HCT116 (cell line): ENCODE results near the gene AKAP3. TPM values are rescaled to one million over a fixed set of nuclear protein-coding genes. Genes with fewer than 3 reads are reported as not detected.

Experiments
- ATAC-seq: fragments of 200-7000 bp; cut with Tn5 transposase; 2 replicates; pipeline ENCODE4 v1.9.1; 2020; ENCODE audit warnings: mild to moderate bottlenecking, moderate library complexity
- BruUV-seq: library from RNA; stranded (reverse); fragments of 400-500 nt; replicated peaks from 2 replicates; lab custom pipeline; 2021; lab: Mats Ljungman, UMichigan
- CTCF ChIA-PET: fragments of 300-600 bp; sonication (Branson Sonifier 250); formaldehyde crosslinking; loops from one replicate; lab custom pipeline; 2021; ENCODE audit warnings: antibody characterized with exemption; lab: Charles Lee
- POLR2A ChIA-PET: fragments of 300-600, 350-600 bp; sonication (Branson Sonifier 250); formaldehyde crosslinking; loops from one replicate; lab custom pipeline; 2021; ENCODE audit warnings: antibody characterized with exemption; lab: Charles Lee
- RAD21 ChIA-PET, 2 experiments: fragments of 300-600 bp; sonication (Branson Sonifier 250); formaldehyde crosslinking; loops; one replicate each; lab custom pipeline; 2023; ENCODE audit warnings: low total read pairs in 2 of 2; ENCODE audit not compliant: uncharacterized antibody in 2 of 2, unreplicated experiment in 2 of 2, low non-redundant PET in 1 of 2; lab: Charles Lee
- DNase-seq: peaks from one replicate; pipeline ENCODE4 v3.0.0-alpha.2; 2010; ENCODE audit warnings: low read depth, low spot score
- H2AFZ ChIP-seq: fragments of 200-600 bp; shearing (Covaris generic), sonication (generic); 2 replicates; pipeline ENCODE4 v1.6.1; 2017; ENCODE audit warnings: low read depth, mixed run types, mixed read lengths, antibody characterized with exemption, low read length; ENCODE audit not compliant: poor library complexity, severe bottlenecking
- H3K27ac ChIP-seq: 2 replicates; pipeline ENCODE4 v1.5.1; 2012; ENCODE audit warnings: low read depth, low read length
- H3K27me3 ChIP-seq: fragments of 200-600 bp; sonication (generic); 2 replicates; pipeline ENCODE4 v1.6.1; 2016; ENCODE audit warnings: mixed run types, low read length, mixed read lengths; ENCODE audit not compliant: insufficient read depth
- H3K36me3 ChIP-seq, 2 experiments: fragments of 200-500 bp in 1 of 2; fragments of 200-600 bp in 1 of 2; sonication (Bioruptor generic) in 1 of 2; sonication (generic) in 1 of 2; 2 replicates each; pipeline versions ENCODE4 v1.5.1 to v1.6.1; 2014 to 2016; ENCODE audit warnings: low read length in 2 of 2, inconsistent platforms in 1 of 2, mixed read lengths in 1 of 2, mixed run types in 1 of 2; ENCODE audit not compliant: insufficient read depth in 2 of 2, control insufficient read depth in 1 of 2
- H3K4me1 ChIP-seq, 2 experiments: fragments of 200-600 bp in 1 of 2; sonication (generic) in 1 of 2; 2 replicates each; pipeline versions ENCODE4 v1.5.1 to v1.6.1; 2012 to 2017; ENCODE audit warnings: low read length in 2 of 2, inconsistent platforms in 1 of 2, mild to moderate bottlenecking in 1 of 2, mixed read lengths in 1 of 2, mixed run types in 1 of 2, moderate library complexity in 1 of 2; ENCODE audit not compliant: insufficient read depth in 2 of 2, control insufficient read depth in 1 of 2
- H3K4me2 ChIP-seq: fragments of 200-600 bp; sonication (generic); 2 replicates; pipeline ENCODE4 v1.6.1; 2017; ENCODE audit warnings: mixed run types, low read length, mixed read lengths
- H3K4me3 ChIP-seq, 2 experiments: fragments of 200-600 bp in 1 of 2; sonication (generic) in 1 of 2; replicated peaks in 1 of 2; 2 replicates each; pipeline ENCODE4 v1.5.1; 2011 to 2016; ENCODE audit warnings: low read length in 2 of 2, control low read depth in 1 of 2, low read depth in 1 of 2, mild to moderate bottlenecking in 1 of 2, mixed read lengths in 1 of 2, mixed run types in 1 of 2
- H3K79me2 ChIP-seq: fragments of 200-600 bp; sonication (generic); 2 replicates; pipeline ENCODE4 v1.6.1; 2017; ENCODE audit warnings: mild to moderate bottlenecking, mixed run types, low read length, moderate library complexity, mixed read lengths; ENCODE audit not compliant: insufficient read depth
- H3K9ac ChIP-seq: fragments of 200-600 bp; sonication (generic); 2 replicates; pipeline ENCODE4 v1.6.1; 2016; ENCODE audit warnings: low read length, mixed read lengths
- H3K9me2 ChIP-seq: fragments of 200-600 bp; sonication (generic), shearing (Covaris generic); 2 replicates; pipeline ENCODE4 v1.6.1; 2017; ENCODE audit warnings: mixed run types, mild to moderate bottlenecking, moderate library complexity; ENCODE audit not compliant: insufficient read depth
- H3K9me3 ChIP-seq, 2 experiments: fragments of 200-500 bp in 1 of 2; fragments of 200-600 bp in 1 of 2; sonication (Bioruptor generic) in 1 of 2; sonication (generic) in 1 of 2; 2 replicates each; pipeline ENCODE4 v1.6.1; 2014 to 2017; ENCODE audit warnings: low read length in 2 of 2, mixed read lengths in 2 of 2, inconsistent platforms in 1 of 2, low read depth in 1 of 2, mild to moderate bottlenecking in 1 of 2, mixed run types in 1 of 2, moderate library complexity in 1 of 2; ENCODE audit not compliant: control insufficient read depth in 1 of 2, insufficient read depth in 1 of 2
- H4K20me1 ChIP-seq: fragments of 200-600 bp; sonication (generic), shearing (Covaris generic); 2 replicates; pipeline ENCODE4 v1.6.1; 2017; ENCODE audit warnings: mixed run types, mild to moderate bottlenecking, moderate library complexity; ENCODE audit not compliant: insufficient read depth
- CBX3 ChIP-seq: IDR thresholded peaks from 2 replicates; pipeline ENCODE4 v1.6.1; 2012; ENCODE audit warnings: low read depth
- CEBPB ChIP-seq: IDR thresholded peaks from 2 replicates; pipeline ENCODE4 v1.6.1; 2012; ENCODE audit warnings: low read depth
- EGR1 ChIP-seq: IDR thresholded peaks from 2 replicates; pipeline ENCODE4 v1.6.1; 2012; ENCODE audit warnings: low read depth
- ELF1 ChIP-seq: IDR thresholded peaks from 2 replicates; pipeline ENCODE4 v1.6.1; 2012; ENCODE audit warnings: low read depth, borderline replicate concordance
- EZH2 ChIP-seq: fragments of 200-600 bp; sonication (generic); IDR thresholded peaks from 2 replicates; pipeline ENCODE4 v1.6.1; 2017; ENCODE audit warnings: antibody characterized with exemption, mixed run types
- EZH2phosphoT487 ChIP-seq: fragments of 200-600 bp; IDR thresholded peaks from 2 replicates; pipeline ENCODE4 v1.6.1; 2018; ENCODE audit warnings: antibody characterized with exemption, borderline replicate concordance
- FOSL1 ChIP-seq: IDR thresholded peaks from 2 replicates; pipeline ENCODE4 v1.6.1; 2012; ENCODE audit warnings: low read depth
- JUND ChIP-seq: IDR thresholded peaks from 2 replicates; pipeline ENCODE4 v1.6.1; 2012
- POLR2A ChIP-seq: IDR thresholded peaks from 2 replicates; pipeline ENCODE4 v1.7.0; 2011; ENCODE audit warnings: borderline replicate concordance; ENCODE audit not compliant: insufficient read depth, insufficient read length; ENCODE audit errors: extremely low read depth
- RAD21 ChIP-seq: IDR thresholded peaks from 2 replicates; pipeline ENCODE4 v1.6.1; 2012; ENCODE audit warnings: low read depth, mild to moderate bottlenecking
- SIN3A ChIP-seq: IDR thresholded peaks from 2 replicates; pipeline ENCODE4 v1.6.1; 2012; ENCODE audit warnings: low read depth
- SRF ChIP-seq: IDR thresholded peaks from 2 replicates; pipeline ENCODE4 v1.6.1; 2012; ENCODE audit warnings: low read depth
- TCF7L2 ChIP-seq: IDR thresholded peaks from 2 replicates; pipeline ENCODE4 v1.7.0; 2011; ENCODE audit warnings: borderline replicate concordance, inconsistent platforms; ENCODE audit not compliant: insufficient read depth, insufficient read length; ENCODE audit errors: extremely low read depth
- YY1 ChIP-seq: IDR thresholded peaks from 2 replicates; pipeline ENCODE4 v1.6.1; 2011; ENCODE audit warnings: low read length, low read depth, moderate library complexity, mild to moderate bottlenecking; ENCODE audit not compliant: insufficient replicate concordance; ENCODE audit errors: extremely low read depth
- intact Hi-C: fragments of 100-400 bp; cut with micrococcal nuclease; formaldehyde crosslinking; loops from 2 replicates; pipeline ENCODE4 v1.10.0; 2022
- total RNA-seq: library from RNA; stranded (reverse); gene quantifications from one replicate; pipeline ENCODE4 v1.2.1, GENCODE V29; 2021; ENCODE audit not compliant: unreplicated experiment
- TF ChIP-seq, protein P1 (sequence below): IDR thresholded peaks from 2 replicates; pipeline ENCODE4 v1.6.1; 2012; ENCODE audit warnings: low read depth
- TF ChIP-seq, protein P2 (sequence below): IDR thresholded peaks from 2 replicates; pipeline ENCODE4 v1.6.1; 2011; ENCODE audit warnings: mild to moderate bottlenecking, low read length, moderate library complexity; ENCODE audit not compliant: insufficient replicate concordance; ENCODE audit errors: extremely low read depth

Gene AKAP3
- total RNA-seq, 1 experiment from 2014 or later = 4.3 TPM

DNA sequence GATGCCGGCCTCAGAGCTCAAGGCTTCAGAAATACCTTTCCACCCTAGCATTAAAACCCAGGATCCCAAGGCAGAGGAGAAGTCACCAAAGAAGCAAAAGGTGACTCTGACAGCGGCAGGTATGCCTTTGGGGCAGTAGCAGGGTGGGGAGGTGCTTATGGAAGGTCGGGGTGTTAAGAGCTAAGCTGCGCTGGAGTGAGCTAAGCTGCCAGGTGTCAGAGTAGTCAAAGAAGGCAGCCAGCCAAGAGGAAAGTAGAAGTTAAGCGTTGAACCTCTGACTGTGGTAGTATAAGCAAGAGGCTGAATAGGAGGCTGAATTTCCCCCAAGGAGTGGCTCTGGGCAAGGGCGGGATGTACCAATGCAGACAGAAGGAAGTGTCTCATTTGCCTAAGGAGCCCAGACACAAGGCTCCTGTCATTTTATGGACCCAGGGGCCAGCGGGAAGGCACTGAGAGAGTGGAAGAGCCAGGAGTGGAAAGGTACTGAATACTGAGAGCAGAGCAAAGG, 57.6 kb downstream of the AKAP3 start:
- ATAC-seq (no peak), DNase-seq (no peak)
- H3K4me3 ChIP-seq = no peak overlapping the region
- RAD21 ChIA-PET = no interaction called here
- no peak overlapping the region for H3K27ac ChIP-seq
- H3K27me3 ChIP-seq = no peaks in the 10 kb centered on the region
- H4K20me1 ChIP-seq = no peaks in the 10 kb centered on the region
- no peak overlapping the region for H3K9ac ChIP-seq
- TF ChIP-seq EZH2phosphoT487 (no peak), CEBPB (no peak), SIN3A (no peak), CBX3 (no peak), RAD21 (no peak), ELF1 (no peak), TCF7L2 (no peak), EZH2 (no peak), FOSL1 (no peak), EGR1 (no peak), POLR2A (no peak), JUND (no peak), SRF (no peak), YY1 (no peak)
- TF ChIP-seq, protein P1, sequence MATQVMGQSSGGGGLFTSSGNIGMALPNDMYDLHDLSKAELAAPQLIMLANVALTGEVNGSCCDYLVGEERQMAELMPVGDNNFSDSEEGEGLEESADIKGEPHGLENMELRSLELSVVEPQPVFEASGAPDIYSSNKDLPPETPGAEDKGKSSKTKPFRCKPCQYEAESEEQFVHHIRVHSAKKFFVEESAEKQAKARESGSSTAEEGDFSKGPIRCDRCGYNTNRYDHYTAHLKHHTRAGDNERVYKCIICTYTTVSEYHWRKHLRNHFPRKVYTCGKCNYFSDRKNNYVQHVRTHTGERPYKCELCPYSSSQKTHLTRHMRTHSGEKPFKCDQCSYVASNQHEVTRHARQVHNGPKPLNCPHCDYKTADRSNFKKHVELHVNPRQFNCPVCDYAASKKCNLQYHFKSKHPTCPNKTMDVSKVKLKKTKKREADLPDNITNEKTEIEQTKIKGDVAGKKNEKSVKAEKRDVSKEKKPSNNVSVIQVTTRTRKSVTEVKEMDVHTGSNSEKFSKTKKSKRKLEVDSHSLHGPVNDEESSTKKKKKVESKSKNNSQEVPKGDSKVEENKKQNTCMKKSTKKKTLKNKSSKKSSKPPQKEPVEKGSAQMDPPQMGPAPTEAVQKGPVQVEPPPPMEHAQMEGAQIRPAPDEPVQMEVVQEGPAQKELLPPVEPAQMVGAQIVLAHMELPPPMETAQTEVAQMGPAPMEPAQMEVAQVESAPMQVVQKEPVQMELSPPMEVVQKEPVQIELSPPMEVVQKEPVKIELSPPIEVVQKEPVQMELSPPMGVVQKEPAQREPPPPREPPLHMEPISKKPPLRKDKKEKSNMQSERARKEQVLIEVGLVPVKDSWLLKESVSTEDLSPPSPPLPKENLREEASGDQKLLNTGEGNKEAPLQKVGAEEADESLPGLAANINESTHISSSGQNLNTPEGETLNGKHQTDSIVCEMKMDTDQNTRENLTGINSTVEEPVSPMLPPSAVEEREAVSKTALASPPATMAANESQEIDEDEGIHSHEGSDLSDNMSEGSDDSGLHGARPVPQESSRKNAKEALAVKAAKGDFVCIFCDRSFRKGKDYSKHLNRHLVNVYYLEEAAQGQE = no peak
- TF ChIP-seq, protein P2, sequence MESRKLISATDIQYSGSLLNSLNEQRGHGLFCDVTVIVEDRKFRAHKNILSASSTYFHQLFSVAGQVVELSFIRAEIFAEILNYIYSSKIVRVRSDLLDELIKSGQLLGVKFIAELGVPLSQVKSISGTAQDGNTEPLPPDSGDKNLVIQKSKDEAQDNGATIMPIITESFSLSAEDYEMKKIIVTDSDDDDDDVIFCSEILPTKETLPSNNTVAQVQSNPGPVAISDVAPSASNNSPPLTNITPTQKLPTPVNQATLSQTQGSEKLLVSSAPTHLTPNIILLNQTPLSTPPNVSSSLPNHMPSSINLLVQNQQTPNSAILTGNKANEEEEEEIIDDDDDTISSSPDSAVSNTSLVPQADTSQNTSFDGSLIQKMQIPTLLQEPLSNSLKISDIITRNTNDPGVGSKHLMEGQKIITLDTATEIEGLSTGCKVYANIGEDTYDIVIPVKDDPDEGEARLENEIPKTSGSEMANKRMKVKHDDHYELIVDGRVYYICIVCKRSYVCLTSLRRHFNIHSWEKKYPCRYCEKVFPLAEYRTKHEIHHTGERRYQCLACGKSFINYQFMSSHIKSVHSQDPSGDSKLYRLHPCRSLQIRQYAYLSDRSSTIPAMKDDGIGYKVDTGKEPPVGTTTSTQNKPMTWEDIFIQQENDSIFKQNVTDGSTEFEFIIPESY = no peak
- no peaks in the 10 kb centered on the region for H3K9me2 ChIP-seq
- CTCF ChIA-PET = interaction anchor here (1.6 kb wide), 1 partner anchor 14 kb away, joined by 5 read pairs; no protein-coding TSS in a partner anchor
- BruUV-seq = no TSS peak
- H3K36me3 ChIP-seq = no peaks in the 10 kb centered on the region
- H3K9me3 ChIP-seq = no peaks in the 10 kb centered on the region
- H3K4me1 ChIP-seq = no peaks in the 10 kb centered on the region
- intact Hi-C loops = no loop called here
- POLR2A ChIA-PET = no interaction called here
- no peaks in the 10 kb centered on the region for H3K79me2 ChIP-seq
- no peak overlapping the region for H2AFZ ChIP-seq
- no peak overlapping the region for H3K4me2 ChIP-seq
